Measurements from ENCODE around the gene TRPM3. TPM values are rescaled to one million over a fixed set of nuclear protein-coding genes. Genes with fewer than 3 reads are reported as not detected.

The TRPM3 gene
- total RNA-seq, 1 experiment from 2014 or later: 5.4 TPM

- TF ChIP-seq ZNF671 (CRISPR knock-in tag; IDR thresholded peaks at IDR 0.05): no peak
- no peak for TF ChIP-seq ZNF317 (CRISPR knock-in tag; IDR thresholded peaks at IDR 0.05; ENCODE audit: borderline replicate concordance, low read depth)
- TF ChIP-seq ZNF232 (CRISPR knock-in tag; IDR thresholded peaks at IDR 0.05): no peak
- no peak for TF ChIP-seq NFYB (CRISPR knock-in tag; conservative IDR thresholded peaks at IDR 0.05; ENCODE audit: low read depth)
- no peak for TF ChIP-seq CDX4 (CRISPR knock-in tag; IDR thresholded peaks at IDR 0.05; ENCODE audit: borderline replicate concordance)
- TF ChIP-seq GTF2I (CRISPR knock-in tag; conservative IDR thresholded peaks at IDR 0.05): no peak
- no peak for TF ChIP-seq OVOL2 (CRISPR knock-in tag; IDR thresholded peaks at IDR 0.05; ENCODE audit: borderline replicate concordance)
Measured at GRCh38 chr9:70677055-70677735, 444.2 kb downstream of the TRPM3 start (continued).

- TF ChIP-seq JAZF1 (CRISPR knock-in tag; IDR thresholded peaks at IDR 0.05) (no peak), ZNF396 (CRISPR knock-in tag; IDR thresholded peaks at IDR 0.05; ENCODE audit: borderline replicate concordance) (no peak), TEAD4 (CRISPR knock-in tag; IDR thresholded peaks at IDR 0.05) (no peak), NR3C1 (CRISPR knock-in tag; conservative IDR thresholded peaks at IDR 0.05; ENCODE audit: low read depth) (no peak), ATF3 (CRISPR knock-in tag; conservative IDR thresholded peaks at IDR 0.05) (no peak), SOX15 (CRISPR knock-in tag; IDR thresholded peaks at IDR 0.05) (no peak), NFYB (CRISPR knock-in tag; conservative IDR thresholded peaks at IDR 0.05; ENCODE audit: low read depth) (no peak), ZBTB43 (CRISPR knock-in tag; IDR thresholded peaks at IDR 0.05) (no peak), OVOL2 (CRISPR knock-in tag; IDR thresholded peaks at IDR 0.05; ENCODE audit: borderline replicate concordance) (no peak), GRHL2 (CRISPR knock-in tag; IDR thresholded peaks at IDR 0.05; ENCODE audit: insufficient replicate concordance, severe bottlenecking) (no peak), FOXK1 (CRISPR knock-in tag; IDR thresholded peaks at IDR 0.05) (no peak)
- Mint-ChIP-seq H3K36me3 (no peaks in the 10 kb centered on the region), H3K27ac (no peak overlapping the region), H3K9me3 (no peaks in the 10 kb centered on the region), H3K4me1 (no peaks in the 10 kb centered on the region), H3K27me3 (ENCODE audit: low read depth) (no peaks in the 10 kb centered on the region), H3K4me3 (no peak overlapping the region)
- CTCF ChIA-PET: no interaction called here
- ATAC-seq (no peak), DNase-seq (ENCODE audit: low spot score) (no peak)
- POLR2A ChIA-PET: no interaction called here
Measured at GRCh38 chr9:70675868-70676370, 445.5 kb downstream of the TRPM3 start.

GRCh38 chr9:70673844-70674243 is 447.6 kb downstream of the TRPM3 start:
- ChIA-PET CTCF (interaction anchor here (0.7 to 1.0 kb wide), 2 partner anchors 8 to 33 kb away, joined by 4 to 6 read pairs; no protein-coding TSS in a partner anchor), POLR2A (no interaction called here)
- no peak for ATAC-seq
- DNase-seq (ENCODE audit: low spot score): no peak
- Mint-ChIP-seq H3K27ac (no peak overlapping the region), H3K4me3 (no peak overlapping the region), H3K4me1 (no peaks in the 10 kb centered on the region), H3K36me3 (no peaks in the 10 kb centered on the region), H3K9me3 (no peaks in the 10 kb centered on the region), H3K27me3 (ENCODE audit: low read depth) (no peaks in the 10 kb centered on the region)
- no peak for TF ChIP-seq NR2C2 (CRISPR knock-in tag; IDR thresholded peaks at IDR 0.05)
- TF ChIP-seq ZNF396 (CRISPR knock-in tag; IDR thresholded peaks at IDR 0.05; ENCODE audit: borderline replicate concordance): no peak
- TF ChIP-seq TEAD1 (CRISPR knock-in tag; IDR thresholded peaks at IDR 0.05): no peak
- no peak for TF ChIP-seq ZMAT4 (CRISPR knock-in tag; IDR thresholded peaks at IDR 0.05)
- TF ChIP-seq AR (CRISPR knock-in tag; IDR thresholded peaks at IDR 0.05): no peak
- no peak for TF ChIP-seq SMAD3 (CRISPR knock-in tag; IDR thresholded peaks at IDR 0.05; ENCODE audit: borderline replicate concordance)
- TF ChIP-seq CTCF (IDR thresholded peaks at IDR 0.05): no peak
- TF ChIP-seq PRRX2 (CRISPR knock-in tag; IDR thresholded peaks at IDR 0.05): no peak
- no peak for TF ChIP-seq PREB (CRISPR knock-in tag; IDR thresholded peaks at IDR 0.05; ENCODE audit: borderline replicate concordance)

Data from WTC11 (cell line).